DOHH2 (cell line): Measurements from ENCODE around the gene CFTR.

Experiments
- EZH2phosphoT487 ChIP-seq: fragments of 200-600 bp; sonication (generic); IDR thresholded peaks from 2 replicates; pipeline ENCODE4 v1.6.1; 2017; ENCODE audit warnings: borderline replicate concordance, mild to moderate bottlenecking, antibody characterized with exemption, low read length, moderate library complexity, mixed read lengths
- TF ChIP-seq, protein P1 (sequence below): fragments of 200-600 bp; sonication (generic); IDR thresholded peaks from one replicate; pipeline ENCODE4 v1.5.1; 2014; ENCODE audit warnings: antibody characterized with exemption, mild to moderate bottlenecking, low read depth, low read length; ENCODE audit not compliant: poor library complexity, severe bottlenecking

DNA sequence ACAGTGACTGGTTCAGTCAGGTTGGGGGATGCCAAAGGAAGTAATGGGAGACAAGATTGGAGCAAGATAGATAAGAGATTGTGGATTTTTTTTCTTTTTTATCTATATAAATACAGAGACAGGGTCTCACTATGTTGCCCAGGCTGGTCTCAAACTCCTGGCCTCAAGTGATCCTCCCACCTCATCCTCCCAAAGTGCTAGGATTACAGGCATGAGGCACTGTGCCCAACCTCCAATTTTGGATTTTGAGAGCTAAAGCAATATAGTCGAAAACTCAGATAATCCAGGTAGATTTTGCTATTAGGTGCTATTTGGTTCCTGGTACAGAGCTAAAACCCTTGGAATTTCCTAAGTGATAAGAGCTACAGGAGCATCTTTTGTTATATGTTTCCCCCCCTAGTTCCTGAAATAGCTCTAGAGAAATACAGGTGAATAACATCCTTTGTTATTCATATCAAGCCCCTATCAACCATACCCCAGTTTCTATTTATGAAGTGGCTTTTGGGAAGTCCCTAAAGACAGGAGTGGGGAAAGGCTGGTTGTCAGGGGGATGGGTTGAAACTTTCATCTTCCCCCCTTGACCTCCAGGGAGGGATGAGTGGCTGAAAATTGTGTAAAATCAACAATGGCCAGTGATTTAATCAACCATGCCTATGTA, 151.2 kb downstream of the CFTR start:
- TF ChIP-seq, protein P1, sequence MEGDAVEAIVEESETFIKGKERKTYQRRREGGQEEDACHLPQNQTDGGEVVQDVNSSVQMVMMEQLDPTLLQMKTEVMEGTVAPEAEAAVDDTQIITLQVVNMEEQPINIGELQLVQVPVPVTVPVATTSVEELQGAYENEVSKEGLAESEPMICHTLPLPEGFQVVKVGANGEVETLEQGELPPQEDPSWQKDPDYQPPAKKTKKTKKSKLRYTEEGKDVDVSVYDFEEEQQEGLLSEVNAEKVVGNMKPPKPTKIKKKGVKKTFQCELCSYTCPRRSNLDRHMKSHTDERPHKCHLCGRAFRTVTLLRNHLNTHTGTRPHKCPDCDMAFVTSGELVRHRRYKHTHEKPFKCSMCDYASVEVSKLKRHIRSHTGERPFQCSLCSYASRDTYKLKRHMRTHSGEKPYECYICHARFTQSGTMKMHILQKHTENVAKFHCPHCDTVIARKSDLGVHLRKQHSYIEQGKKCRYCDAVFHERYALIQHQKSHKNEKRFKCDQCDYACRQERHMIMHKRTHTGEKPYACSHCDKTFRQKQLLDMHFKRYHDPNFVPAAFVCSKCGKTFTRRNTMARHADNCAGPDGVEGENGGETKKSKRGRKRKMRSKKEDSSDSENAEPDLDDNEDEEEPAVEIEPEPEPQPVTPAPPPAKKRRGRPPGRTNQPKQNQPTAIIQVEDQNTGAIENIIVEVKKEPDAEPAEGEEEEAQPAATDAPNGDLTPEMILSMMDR: no peak
- no peak for TF ChIP-seq EZH2phosphoT487
